Subcutaneous abdominal adipose tissue (tissue), 5 donors: Measurements from ENCODE around the gene JDP2.

Experiments
- H3K27ac ChIP-seq: one replicate; pipeline ENCODE4 v1.7.0; 2013; ENCODE audit warnings: low read depth, mild to moderate bottlenecking, inconsistent platforms, low read length, moderate library complexity
- H3K27me3 ChIP-seq, 5 donors: one replicate each; pipeline ENCODE4 v1.7.0; 2013; ENCODE audit warnings: low read length in 5 of 5, inconsistent platforms in 1 of 5; ENCODE audit not compliant: control insufficient read depth in 5 of 5, insufficient read depth in 4 of 5
- H3K36me3 ChIP-seq, 5 donors: one replicate each; pipeline ENCODE4 v1.7.0; 2013; ENCODE audit warnings: low read length in 5 of 5; ENCODE audit not compliant: control insufficient read depth in 5 of 5, insufficient read depth in 5 of 5
- H3K4me1 ChIP-seq, 5 donors: one replicate each; pipeline ENCODE4 v1.7.0; 2013; ENCODE audit warnings: low read length in 5 of 5, mild to moderate bottlenecking in 3 of 5, moderate library complexity in 1 of 5; ENCODE audit not compliant: control insufficient read depth in 5 of 5, insufficient read depth in 5 of 5
- H3K4me3 ChIP-seq, 5 donors: one replicate each; pipeline ENCODE4 v1.7.0; 2013; ENCODE audit warnings: low read length in 5 of 5, low read depth in 1 of 5
- H3K9ac ChIP-seq, 5 donors: one replicate each; pipeline ENCODE4 v1.7.0; 2013; ENCODE audit warnings: low read length in 5 of 5, mild to moderate bottlenecking in 4 of 5, moderate library complexity in 3 of 5
- H3K9me3 ChIP-seq, 5 donors: one replicate each; pipeline ENCODE4 v1.7.0; 2013; ENCODE audit warnings: low read length in 5 of 5; ENCODE audit not compliant: control insufficient read depth in 5 of 5
- donor health status: healthy.
- donor health status: healthy.
- donor health status: healthy.
- donor health status: healthy.
- donor health status: healthy.

JDP2 gene

GRCh38 chr14:75426332-75427125 is 1.3 kb upstream of the JDP2 start:
- H3K27ac ChIP-seq = peak overlapping the region; percentile 83
- peak overlapping the region; percentile 65 to 78 (median 72) for H3K4me3 ChIP-seq

DNA sequence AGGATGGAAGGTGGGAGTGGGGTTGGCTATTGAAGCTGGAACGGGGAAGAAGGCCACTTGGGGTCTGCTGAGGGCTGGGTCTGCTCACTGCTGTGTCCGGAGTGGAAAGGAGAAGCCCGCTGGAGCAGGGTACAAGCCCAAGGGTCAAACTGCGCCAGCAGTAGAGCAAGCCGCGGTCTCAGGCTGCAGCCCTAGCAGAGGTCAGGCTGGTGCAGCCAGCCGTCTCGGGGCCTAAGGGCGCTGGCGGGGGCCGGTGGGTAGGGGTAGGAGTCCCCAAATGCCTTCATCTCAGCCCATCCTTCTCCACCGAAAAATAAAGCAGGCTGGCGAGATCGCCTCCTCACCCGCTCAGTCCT is 718 bp upstream of the JDP2 start:
- H3K36me3 ChIP-seq = peaks cover 0 to 6% (median 4%) of the 10 kb centered on the region in 5 donors
- H3K9ac ChIP-seq = peak overlapping the region; percentile 38 to 77 (median 63)
- H3K4me3 ChIP-seq = peak overlapping the region; percentile 66 to 80 (median 74)
- peak overlapping the region; percentile 83 for H3K27ac ChIP-seq
- peaks cover 0 to 4% (median 0%) of the 10 kb centered on the region in 5 donors for H3K9me3 ChIP-seq
- H3K4me1 ChIP-seq = peaks cover 18 to 53% (median 44%) of the 10 kb centered on the region in 5 donors
- no peaks in the 10 kb centered on the region for H3K27me3 ChIP-seq

More at GRCh38 chr14:75426332-75427125, 1.3 kb upstream of the JDP2 start:
- Histone ChIP-seq H3K9me3 (peaks cover 0 to 4% (median 0%) of the 10 kb centered on the region in 5 donors), H3K9ac (peak overlapping the region in 4 of 5 donors; percentile 38 to 77 (median 68)), H3K4me1 (peaks cover 18 to 47% (median 39%) of the 10 kb centered on the region in 5 donors), H3K36me3 (peaks cover 0 to under 1% (median 0%) of the 10 kb centered on the region in 5 donors), H3K27me3 (no peaks in the 10 kb centered on the region)

DNA sequence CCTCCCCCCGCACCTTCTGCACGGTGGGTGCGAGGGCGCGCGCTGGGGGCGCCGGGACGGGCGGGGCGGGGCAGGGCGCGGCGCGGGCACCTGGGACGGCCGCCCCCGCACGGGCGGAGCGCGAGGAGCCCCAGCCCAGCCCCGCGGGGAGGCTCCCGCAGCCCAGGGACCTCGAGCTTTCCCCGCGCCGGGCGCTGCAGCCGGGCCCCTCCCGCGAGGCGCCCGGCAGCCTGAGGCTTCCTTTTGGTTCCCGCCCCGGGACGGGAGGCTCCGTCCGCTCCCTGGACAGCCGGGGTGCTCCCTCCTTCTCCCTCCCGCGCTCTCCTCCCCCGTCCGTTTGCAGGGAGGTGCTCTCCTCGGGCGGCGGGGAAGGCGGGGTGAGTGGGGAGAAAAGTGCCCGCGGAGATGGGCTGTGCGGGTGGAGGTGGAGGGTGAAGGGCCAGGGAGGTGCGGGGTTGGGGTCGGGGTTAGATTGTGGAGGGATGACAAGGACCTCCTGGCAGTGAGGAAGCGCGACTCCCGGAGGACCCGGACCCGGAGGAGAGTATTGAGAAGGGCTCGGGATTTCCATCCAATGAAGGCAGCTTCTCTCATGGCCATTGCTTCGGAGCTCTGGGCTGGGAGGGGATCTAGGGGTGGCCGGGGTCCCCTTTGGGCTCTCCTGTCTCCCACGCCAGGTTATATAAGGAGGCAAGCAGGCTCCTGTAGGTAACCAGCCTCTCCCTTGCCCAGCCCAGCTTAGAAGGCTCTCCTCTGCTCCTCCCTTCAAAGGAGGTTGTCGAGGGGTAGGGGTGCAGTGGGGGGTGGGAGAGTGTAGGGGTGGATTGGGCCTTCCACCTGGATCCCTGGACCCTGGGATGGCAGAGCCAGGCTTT is 645 bp downstream of the JDP2 start:
- Histone ChIP-seq H3K4me3 (peak overlapping the region; percentile 73 to 88 (median 80)), H3K27ac (peak overlapping the region; percentile 51), H3K9me3 (peaks cover 0 to 4% (median 0%) of the 10 kb centered on the region in 5 donors), H3K27me3 (no peaks in the 10 kb centered on the region), H3K36me3 (peaks cover 0 to 14% (median 12%) of the 10 kb centered on the region in 5 donors), H3K4me1 (peaks cover 19 to 58% (median 53%) of the 10 kb centered on the region in 5 donors), H3K9ac (peak overlapping the region; percentile 48 to 74 (median 70))

DNA sequence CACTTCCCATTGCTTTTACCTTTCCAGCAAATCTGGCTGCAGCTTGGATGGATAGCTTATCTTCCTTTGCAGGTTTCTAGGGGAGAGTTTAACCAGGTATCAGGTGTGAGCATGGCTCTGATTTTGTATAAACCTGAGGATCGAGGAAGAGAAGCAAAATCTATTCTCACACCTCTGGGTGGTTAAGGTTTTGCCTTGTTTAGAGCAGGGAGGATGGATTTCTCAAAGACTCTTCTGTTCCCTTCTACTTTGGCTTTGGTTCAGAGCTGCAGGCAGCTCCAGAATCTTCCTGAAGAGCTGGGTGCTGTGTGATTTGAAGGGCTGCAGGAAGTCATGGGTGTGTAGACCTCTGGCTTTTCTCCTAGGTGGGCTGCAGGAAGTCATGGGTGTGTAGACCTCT is 1.7 kb downstream of the JDP2 start:
- Histone ChIP-seq H3K4me3 (peak overlapping the region; percentile 73 to 88 (median 80)), H3K27ac (peak overlapping the region; percentile 74), H3K27me3 (no peaks in the 10 kb centered on the region), H3K9ac (peak overlapping the region in 4 of 5 donors; percentile 48 to 74 (median 70)), H3K4me1 (peaks cover 20 to 66% (median 57%) of the 10 kb centered on the region in 5 donors), H3K9me3 (no peaks in the 10 kb centered on the region), H3K36me3 (peaks cover 0 to 25% (median 22%) of the 10 kb centered on the region in 5 donors)

DNA sequence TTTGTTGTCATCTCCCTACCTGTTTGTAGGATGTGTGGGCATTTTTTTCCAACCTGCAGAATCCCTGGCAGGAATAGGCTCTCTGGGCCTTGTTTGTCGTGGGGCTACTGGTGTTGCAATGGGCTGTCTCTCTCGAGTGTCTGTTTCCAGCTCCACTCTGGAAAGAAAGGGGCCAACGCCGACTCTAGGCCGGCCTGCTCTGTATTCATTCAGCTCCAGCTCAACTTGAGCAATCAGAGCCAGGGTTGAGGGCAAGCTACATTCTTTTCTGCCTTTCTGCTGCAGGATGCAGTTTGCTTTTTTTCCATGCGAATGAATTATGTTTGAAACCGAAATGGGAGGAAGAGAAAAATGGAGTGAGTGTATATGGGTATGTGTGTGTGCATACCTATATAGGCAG is 2.3 kb downstream of the JDP2 start:
- Histone ChIP-seq H3K27me3 (no peaks in the 10 kb centered on the region), H3K9ac (peak overlapping the region in 4 of 5 donors; percentile 8 to 74 (median 18)), H3K9me3 (no peaks in the 10 kb centered on the region), H3K36me3 (peaks cover 0 to 31% (median 27%) of the 10 kb centered on the region in 5 donors), H3K4me1 (peaks cover 20 to 70% (median 60%) of the 10 kb centered on the region in 5 donors), H3K27ac (peak overlapping the region; percentile 74), H3K4me3 (peak overlapping the region; percentile 38 to 88 (median 75))

DNA sequence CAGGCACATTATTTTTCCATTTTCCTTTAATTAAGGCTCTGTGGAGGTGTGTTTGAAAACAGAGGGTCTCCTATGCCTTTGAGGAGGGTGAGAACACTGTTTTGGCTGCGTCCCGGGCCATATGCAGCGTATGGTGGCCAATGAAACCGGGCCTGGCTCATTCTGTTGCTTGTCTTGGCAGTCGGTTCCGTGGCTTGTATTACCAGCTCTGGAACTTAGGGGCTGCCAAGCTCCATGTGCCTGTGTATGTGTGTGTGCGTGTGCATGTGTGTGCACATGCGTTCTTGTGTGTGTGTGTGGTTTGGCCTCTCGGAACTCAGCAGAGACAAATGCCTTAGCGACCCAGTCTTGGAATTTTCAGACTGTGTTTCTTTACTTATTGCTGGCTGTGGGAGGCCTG is 2.7 kb downstream of the JDP2 start:
- H3K4me3 ChIP-seq = peak overlapping the region; percentile 38 to 88 (median 75)
- H3K27me3 ChIP-seq = no peaks in the 10 kb centered on the region
- H3K9ac ChIP-seq = peak overlapping the region in 4 of 5 donors; percentile 8 to 74 (median 18)
- peaks cover 0 to 35% (median 31%) of the 10 kb centered on the region in 5 donors for H3K36me3 ChIP-seq
- peaks cover 20 to 74% (median 61%) of the 10 kb centered on the region in 5 donors for H3K4me1 ChIP-seq
- H3K27ac ChIP-seq = peak overlapping the region; percentile 74
- no peaks in the 10 kb centered on the region for H3K9me3 ChIP-seq

DNA sequence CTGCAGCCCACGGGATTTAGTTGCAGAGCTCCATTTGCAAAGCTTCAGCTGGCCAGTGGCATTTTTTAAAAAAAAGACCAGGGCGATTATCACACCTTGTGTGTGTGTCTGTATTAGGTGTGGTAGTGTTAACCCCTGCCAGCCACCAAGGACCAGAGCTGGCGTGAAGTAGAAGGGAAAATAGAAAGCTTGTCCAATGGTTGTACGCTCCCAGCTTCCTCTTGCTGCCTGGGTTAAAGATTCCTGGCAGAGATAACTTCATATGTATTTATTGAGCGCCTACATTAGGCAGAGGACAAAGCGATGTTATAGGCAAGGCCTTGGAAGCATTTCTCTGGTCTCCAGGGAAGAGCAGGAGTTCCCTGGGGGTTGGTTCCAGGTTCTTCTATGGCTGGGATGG is 3.2 kb downstream of the JDP2 start:
- Histone ChIP-seq H3K27ac (peak overlapping the region; percentile 74), H3K9me3 (no peaks in the 10 kb centered on the region), H3K27me3 (no peaks in the 10 kb centered on the region), H3K4me3 (peak overlapping the region; percentile 38 to 88 (median 75)), H3K4me1 (peaks cover 20 to 78% (median 66%) of the 10 kb centered on the region in 5 donors), H3K36me3 (peaks cover 0 to 39% (median 35%) of the 10 kb centered on the region in 5 donors), H3K9ac (peak overlapping the region; percentile 14 to 74 (median 16))

- Histone ChIP-seq H3K36me3 (peaks cover 3 to 47% (median 42%) of the 10 kb centered on the region in 5 donors), H3K27me3 (no peaks in the 10 kb centered on the region), H3K9ac (peak overlapping the region in 1 of 5 donors; percentile 16), H3K4me3 (peak overlapping the region in 2 of 5 donors; percentile 38 to 88), H3K27ac (peak overlapping the region; percentile 74), H3K4me1 (peaks cover 25 to 83% (median 68%) of the 10 kb centered on the region in 5 donors), H3K9me3 (no peaks in the 10 kb centered on the region)
Observed at GRCh38 chr14:75431827-75432226, 4.0 kb downstream of the JDP2 start.

- Histone ChIP-seq H3K4me1 (peaks cover 25 to 83% (median 68%) of the 10 kb centered on the region in 5 donors), H3K9ac (no peak overlapping the region), H3K27ac (peak overlapping the region; percentile 74), H3K9me3 (no peaks in the 10 kb centered on the region), H3K27me3 (no peaks in the 10 kb centered on the region), H3K36me3 (peaks cover 3 to 48% (median 42%) of the 10 kb centered on the region in 5 donors), H3K4me3 (no peak overlapping the region)
Observed at GRCh38 chr14:75432411-75432810, 4.6 kb downstream of the JDP2 start.
